GM18861 (cell line): ENCODE data around the gene PMP22.
"Not testable (repeated sequence)": the region's sequence is repeated elsewhere in the genome, so short reads cannot be mapped to it uniquely, and the experiment has no call there.

Experiments
- ATAC-seq: cut with Tn5 transposase; IDR thresholded peaks from one replicate; pipeline ENCODE4 v1.9.1; 2021; ENCODE audit not compliant: unreplicated experiment

Gene PMP22

DNA sequence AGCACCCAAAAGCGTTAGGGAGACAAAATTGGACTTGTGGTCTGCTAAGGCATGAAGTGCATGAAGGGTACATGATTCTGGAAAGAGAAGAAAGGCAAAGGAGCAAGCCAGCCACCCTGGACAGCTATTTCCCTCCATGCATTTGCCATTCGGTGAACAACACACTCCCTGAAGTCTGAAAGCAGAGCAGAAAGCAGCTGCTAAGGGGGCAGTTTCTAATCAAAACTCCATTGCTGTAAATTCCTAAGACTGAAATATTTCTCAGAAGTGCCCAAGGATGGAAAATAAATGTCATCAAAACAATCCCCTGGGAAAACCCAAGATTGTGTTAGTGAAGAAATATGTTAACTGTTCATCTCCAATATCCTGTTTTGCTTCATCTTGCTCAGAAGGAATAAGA lies 44.3 kb downstream of the PMP22 start:
- no peak for ATAC-seq

DNA sequence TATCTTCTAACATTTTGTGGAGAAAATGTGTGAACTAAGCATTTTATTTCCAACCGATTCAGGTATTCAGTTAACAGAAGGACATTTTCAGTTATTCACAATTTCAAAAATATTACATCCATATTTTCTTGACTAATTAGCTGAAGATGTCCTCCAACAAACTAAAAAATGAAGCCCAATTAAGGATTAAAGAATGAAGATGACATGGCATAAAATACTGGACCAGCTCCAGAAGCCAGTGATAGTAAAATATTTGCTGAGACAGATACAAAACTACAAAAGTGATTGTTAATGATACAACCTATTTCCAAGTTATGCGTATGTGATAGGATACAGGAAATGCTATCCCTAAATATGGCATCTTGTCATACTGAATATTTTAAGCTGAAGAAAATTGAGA lies 48.6 kb downstream of the PMP22 start:
- ATAC-seq, result no peak

DNA sequence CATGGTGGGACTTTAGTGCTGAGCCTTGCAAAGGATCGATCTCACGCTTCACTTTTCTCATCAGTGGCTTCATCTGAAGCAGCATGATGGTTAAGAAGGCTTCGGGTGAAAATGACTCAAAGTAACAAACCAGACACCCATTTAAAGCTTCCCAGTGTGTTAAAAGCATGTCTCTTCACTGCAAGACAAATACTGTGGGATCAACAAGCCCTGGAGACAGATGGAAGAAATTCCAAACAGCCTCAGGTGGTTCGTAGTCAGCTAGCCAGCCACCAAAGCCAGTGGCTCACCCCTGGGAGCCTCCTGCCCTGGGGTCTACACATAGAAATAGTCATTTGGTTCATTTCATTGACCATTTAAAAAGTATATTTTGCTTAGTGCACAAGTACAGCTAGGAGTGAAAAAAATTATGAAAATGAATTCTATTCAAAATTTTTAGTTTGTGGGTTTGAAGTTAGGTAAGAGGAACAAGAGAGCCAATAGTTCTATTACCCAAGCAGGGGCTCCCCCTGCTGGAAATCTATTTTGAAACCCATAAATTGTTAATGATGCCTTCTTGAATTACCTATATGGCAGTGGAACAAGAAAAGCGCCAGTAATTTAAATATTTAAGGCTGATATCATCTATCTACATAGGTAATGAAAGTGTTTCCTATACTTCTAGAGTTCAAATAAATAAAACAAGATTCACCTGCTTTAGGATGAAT lies 51.6 kb downstream of the PMP22 start:
- no peak for ATAC-seq

DNA sequence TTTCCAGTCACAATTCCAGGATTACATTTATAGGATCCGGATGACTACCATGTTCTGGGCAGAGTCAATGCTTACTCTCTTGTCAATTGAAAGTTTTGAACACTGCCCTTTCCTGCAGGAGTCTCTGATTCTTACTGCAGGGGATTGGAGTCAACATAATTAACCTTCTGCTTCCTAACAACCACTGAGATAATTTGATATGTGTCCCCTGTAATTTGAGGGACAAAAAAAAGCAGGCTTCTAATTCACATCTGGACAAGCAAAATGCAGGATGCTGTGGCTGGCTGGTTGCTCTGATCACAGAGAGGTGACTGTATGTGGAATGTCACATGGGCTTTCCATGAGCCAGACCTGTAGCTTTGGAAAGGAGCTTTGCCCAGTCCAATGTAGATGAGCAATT lies 54.9 kb downstream of the PMP22 start:
- ATAC-seq, result no peak

DNA sequence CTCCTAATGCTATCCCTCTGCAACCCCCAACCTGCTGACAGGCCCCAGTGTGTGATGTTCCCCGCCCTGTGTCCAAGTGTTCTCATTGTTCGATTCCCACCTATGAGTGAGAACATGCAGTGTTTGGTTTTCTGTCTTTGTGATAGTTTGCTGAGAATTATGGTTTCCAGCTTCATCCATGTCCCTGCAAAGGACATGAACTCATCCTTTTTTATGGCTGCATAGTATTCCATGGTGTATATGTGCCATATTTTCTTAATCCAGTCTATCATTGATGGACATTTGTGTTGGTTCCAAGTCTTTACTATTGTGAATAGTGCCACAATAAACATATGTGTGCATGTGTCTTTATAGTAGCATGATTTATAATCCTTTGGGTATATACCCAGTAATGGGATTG lies 62.1 kb downstream of the PMP22 start:
- not testable (repeated sequence) for ATAC-seq

DNA sequence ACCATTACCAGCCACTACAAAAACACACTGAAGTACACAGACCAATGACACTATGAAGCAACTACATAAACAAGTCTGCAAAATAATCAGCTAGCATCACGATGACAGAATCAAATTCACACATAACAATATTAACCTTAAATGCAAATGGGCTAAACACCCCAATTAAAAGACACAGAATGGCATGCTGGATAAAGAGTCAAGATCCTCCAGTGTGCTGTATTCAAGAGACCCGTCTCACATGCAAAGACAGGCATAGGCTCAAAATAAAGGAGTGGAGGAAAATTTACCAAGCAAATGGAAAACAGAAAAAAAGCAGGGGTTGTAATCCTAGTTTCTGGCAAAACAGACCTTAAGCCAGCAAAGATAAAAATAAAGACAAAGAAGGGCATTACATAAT lies 64.6 kb downstream of the PMP22 start:
- ATAC-seq, result not testable (repeated sequence)

DNA sequence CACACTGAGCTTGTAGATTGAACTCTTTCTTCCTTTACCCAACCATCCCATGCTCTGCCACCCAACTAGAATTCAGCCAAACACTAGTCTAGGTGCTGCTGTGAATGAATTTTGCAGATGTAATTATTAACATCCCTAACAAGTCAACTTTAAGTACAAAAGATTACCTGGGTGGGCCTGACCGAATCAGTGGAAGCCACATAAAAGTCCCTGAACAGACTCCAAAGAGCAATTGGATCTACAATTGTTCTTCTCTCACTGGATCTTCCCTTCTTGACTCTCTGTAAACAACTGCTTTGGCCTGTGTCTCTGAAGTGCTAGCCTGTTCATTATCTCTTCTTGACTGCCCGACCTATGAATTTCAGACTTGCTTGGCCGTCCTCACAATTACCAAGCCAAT lies 67.9 kb downstream of the PMP22 start:
- no peak for ATAC-seq

DNA sequence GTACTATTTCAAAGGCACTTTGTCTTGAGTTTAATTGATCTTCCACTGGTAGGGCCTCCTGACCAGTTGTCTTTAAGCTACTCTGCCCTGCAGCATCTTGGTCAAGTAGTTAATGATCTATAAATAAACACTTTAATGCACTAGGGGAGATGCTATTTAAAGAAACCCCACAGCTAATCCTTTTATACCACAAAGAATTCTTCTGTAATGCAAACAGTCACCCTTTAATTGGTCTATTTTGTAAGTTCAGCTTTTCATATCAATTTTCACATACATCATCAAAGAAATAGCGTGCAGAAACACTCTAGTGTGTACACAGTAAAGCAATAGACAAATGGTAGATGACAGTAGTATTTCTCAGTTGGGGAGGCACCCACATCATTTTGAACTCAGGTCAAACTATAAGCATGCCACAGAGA lies 70.3 kb downstream of the PMP22 start:
- ATAC-seq, result no peak

DNA sequence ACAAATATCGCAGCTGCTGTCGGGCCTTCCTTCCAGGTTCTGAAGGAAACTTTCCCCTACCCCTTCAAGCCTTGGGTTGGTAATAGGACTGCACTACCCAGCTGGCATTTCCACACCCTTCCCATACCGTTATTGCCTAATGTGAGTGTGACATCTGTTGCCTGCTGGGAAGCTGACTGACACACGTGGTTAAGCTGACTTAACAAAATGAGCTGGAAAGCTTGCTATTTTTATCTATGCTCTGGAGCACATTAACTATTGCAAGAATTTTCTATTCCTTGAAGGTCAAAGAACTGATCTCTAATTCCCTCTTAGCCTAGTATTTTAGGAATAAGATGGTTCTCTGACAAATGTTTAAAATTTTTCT lies 79.5 kb downstream of the PMP22 start:
- ATAC-seq, result no peak

DNA sequence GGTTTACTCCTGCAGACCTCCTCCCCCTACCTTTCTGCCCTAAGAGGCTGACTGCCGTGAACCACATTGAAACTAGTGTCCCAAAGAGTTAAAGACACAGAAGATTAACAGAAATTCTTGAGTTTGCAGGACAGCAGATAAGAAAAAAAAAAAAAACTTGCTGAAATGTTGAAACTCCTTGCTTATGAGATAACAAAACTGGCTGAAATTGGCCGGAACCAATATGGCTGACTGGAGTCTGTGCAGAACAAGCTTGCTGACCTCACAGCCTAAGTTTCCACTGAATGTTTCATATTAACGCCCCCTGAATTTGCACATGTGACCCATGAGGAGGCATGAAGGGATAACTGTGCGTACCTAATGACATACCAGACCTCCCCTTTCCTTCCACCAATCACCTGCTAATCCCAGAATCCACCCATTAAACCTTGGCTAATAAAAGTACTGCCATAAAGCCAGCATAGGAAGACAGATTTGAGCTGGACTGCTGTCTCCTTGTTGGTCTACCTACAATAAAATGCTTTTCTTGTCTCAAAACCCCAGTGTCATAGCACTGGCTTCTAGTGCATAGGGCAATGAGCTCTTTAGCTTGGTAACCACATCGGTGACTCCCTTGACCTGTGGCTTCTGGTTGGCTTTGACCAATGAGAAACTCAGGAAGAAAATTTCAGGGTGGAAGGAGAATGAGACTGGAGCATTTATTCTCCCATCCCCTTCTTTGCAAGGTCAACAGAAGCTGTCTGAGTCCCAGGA lies 80.1 kb downstream of the PMP22 start:
- no peak for ATAC-seq

DNA sequence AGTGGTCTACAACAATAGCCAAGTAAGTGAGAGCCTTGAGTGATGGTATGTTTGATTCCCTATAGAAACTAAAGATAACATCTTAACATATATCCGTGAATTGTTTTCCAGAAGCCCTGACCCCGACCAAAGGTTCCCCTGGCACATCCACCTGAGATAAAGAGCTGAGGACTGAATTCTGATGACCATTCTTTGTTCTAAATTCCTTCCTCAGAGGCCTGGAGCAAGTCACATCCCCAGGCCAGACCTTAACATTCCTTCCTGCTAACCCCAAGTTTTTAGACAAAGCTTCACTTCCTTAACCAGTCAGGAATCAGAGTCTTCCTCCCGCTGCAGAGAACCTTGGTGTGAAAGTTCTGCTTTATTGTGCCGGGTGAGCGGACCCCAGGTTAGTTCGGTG lies 83.3 kb downstream of the PMP22 start:
- ATAC-seq, result no peak

DNA sequence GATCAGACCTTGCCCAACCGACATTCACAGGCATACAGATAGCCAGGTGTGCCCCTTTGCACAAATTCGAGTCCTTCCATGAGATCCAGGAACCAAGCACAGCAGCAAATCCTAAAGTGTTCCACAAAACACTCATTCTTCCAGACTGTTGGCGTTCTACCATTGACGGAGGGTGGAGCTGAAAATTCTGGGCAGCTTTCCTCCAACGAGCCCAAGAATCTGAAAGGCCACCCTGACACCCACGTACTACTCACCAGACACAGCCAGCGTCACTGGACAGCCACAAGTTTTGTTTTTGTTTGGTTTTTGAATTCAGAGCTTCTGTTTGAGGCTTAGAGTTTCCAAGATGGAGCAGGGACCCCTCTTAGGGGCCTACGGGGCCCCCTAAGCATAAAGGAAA lies 83.8 kb downstream of the PMP22 start:
- no peak for ATAC-seq

DNA sequence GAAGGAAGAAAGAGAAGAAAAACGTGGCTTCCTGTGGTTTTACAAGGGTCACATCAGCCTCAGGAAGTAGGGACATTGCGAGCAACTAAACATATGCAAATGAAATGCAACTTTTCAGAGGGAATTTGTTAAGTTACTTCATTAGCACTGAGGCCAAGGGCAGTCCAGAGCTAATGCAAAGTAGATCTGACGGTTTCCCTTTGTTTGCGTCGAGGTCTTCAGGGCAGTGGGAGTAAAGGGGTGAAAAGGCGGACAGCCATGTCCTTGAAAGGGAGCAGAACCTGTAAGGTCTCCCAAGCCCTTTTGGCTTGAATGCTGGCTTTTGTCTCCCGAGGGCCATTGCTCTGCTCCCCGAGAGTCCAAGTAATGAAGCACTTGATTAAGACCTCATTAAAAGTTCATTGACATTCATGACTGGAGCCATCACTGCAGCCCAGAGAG lies 85.0 kb downstream of the PMP22 start:
- ATAC-seq, result no peak
